Mononuclear cell (primary cell): Measurements from ENCODE around the gene POLR1A. TPM values are rescaled to one million over a fixed set of nuclear protein-coding genes. Genes with fewer than 3 reads are reported as not detected.

Source experiments
- total RNA-seq: library from RNA; depleted of rRNA; stranded (reverse); fragments of >200 nt; gene quantifications from one replicate; pipeline ENCODE4 v1.2.3, GENCODE V29; 2012

The POLR1A gene
- total RNA-seq, 1 donor = 6.1 TPM

Other genes with a start within 250 kb of the POLR1A start
- gene ST3GAL5, start 216.9 kb downstream of the POLR1A start, total RNA-seq = 54.7 TPM
- 167 TPM for gene PTCD3, start 349 bp upstream of the POLR1A start, total RNA-seq
- 34.0 TPM for gene IMMT, start 89.6 kb upstream of the POLR1A start, total RNA-seq
- gene MRPL35, start 93.6 kb upstream of the POLR1A start, total RNA-seq = 13.3 TPM
- 0.63 TPM for gene REEP1, start 231.7 kb upstream of the POLR1A start, total RNA-seq